BJ (cell line): Measurements from ENCODE around the gene LANCL3. TPM values are rescaled to one million over a fixed set of nuclear protein-coding genes. Genes with fewer than 3 reads are reported as not detected.

ENCODE experiments used
- CTCF ChIA-PET: fragments of 350-600 bp; formaldehyde crosslinking; extraction: SDS; loops from one replicate; lab custom pipeline; 2021; ENCODE audit warnings: antibody characterized with exemption, inconsistent platforms; lab: Yijun Ruan, JAX
- POLR2A ChIA-PET: fragments of 300-600 bp; sonication (Branson Sonifier 250); formaldehyde crosslinking; extraction: SDS; loops from one replicate; lab custom pipeline; 2021; ENCODE audit warnings: antibody characterized with exemption; lab: Charles Lee
- DNase-seq: peaks from one replicate; pipeline ENCODE4 v3.0.0-alpha.2; 2011; ENCODE audit warnings: low read depth
- H3K27me3 ChIP-seq: 2 replicates; pipeline ENCODE4 v1.6.0; 2011; ENCODE audit warnings: low read length; ENCODE audit not compliant: control insufficient read depth, insufficient read depth
- H3K36me3 ChIP-seq: 2 replicates; pipeline ENCODE4 v1.5.1; 2011; ENCODE audit warnings: low read length; ENCODE audit not compliant: control insufficient read depth, insufficient read depth
- H3K4me3 ChIP-seq: 2 replicates; pipeline ENCODE4 v1.5.1; 2011; ENCODE audit warnings: low read depth, mild to moderate bottlenecking, control low read depth, low read length
- polyA plus RNA-seq: library from polyadenylated mRNA; depleted of rRNA; stranded (reverse); fragments of >200 nt; gene quantifications from 2 replicates; pipeline ENCODE4 v1.2.3, GENCODE V29; 2011
- TF ChIP-seq, protein P1 (sequence below): IDR thresholded peaks from 2 replicates; pipeline ENCODE4 v1.5.1; 2011; ENCODE audit warnings: low read depth, mild to moderate bottlenecking, control low read depth, inconsistent platforms, low read length, moderate library complexity; ENCODE audit not compliant: insufficient read depth

The LANCL3 gene
- polyA plus RNA-seq, 1 experiment: not detected

- CTCF ChIA-PET: no interaction called here
- H3K4me3 ChIP-seq: no peak overlapping the region
- TF ChIP-seq, protein P1, sequence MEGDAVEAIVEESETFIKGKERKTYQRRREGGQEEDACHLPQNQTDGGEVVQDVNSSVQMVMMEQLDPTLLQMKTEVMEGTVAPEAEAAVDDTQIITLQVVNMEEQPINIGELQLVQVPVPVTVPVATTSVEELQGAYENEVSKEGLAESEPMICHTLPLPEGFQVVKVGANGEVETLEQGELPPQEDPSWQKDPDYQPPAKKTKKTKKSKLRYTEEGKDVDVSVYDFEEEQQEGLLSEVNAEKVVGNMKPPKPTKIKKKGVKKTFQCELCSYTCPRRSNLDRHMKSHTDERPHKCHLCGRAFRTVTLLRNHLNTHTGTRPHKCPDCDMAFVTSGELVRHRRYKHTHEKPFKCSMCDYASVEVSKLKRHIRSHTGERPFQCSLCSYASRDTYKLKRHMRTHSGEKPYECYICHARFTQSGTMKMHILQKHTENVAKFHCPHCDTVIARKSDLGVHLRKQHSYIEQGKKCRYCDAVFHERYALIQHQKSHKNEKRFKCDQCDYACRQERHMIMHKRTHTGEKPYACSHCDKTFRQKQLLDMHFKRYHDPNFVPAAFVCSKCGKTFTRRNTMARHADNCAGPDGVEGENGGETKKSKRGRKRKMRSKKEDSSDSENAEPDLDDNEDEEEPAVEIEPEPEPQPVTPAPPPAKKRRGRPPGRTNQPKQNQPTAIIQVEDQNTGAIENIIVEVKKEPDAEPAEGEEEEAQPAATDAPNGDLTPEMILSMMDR: no peak
- DNase-seq: no peak
- POLR2A ChIA-PET: no interaction called here
- H3K27me3 ChIP-seq: no peaks in the 10 kb centered on the region
- H3K36me3 ChIP-seq: no peaks in the 10 kb centered on the region
Measured at GRCh38 chrX:37662181-37662580, 90.7 kb downstream of the LANCL3 start.

GRCh38 chrX:37666516-37666915 is 95.1 kb downstream of the LANCL3 start:
- ChIA-PET CTCF (no interaction called here), POLR2A (no interaction called here)
- no peaks in the 10 kb centered on the region for H3K36me3 ChIP-seq
- no peak for DNase-seq
- H3K4me3 ChIP-seq: no peak overlapping the region
- TF ChIP-seq, protein P1: no peak
- no peaks in the 10 kb centered on the region for H3K27me3 ChIP-seq

GRCh38 chrX:37667141-37667540 is 95.7 kb downstream of the LANCL3 start:
- ChIA-PET POLR2A (no interaction called here), CTCF (no interaction called here)
- no peak overlapping the region for H3K4me3 ChIP-seq
- TF ChIP-seq, protein P1: no peak
- DNase-seq: no peak
- H3K36me3 ChIP-seq: no peaks in the 10 kb centered on the region
- no peaks in the 10 kb centered on the region for H3K27me3 ChIP-seq

DNA sequence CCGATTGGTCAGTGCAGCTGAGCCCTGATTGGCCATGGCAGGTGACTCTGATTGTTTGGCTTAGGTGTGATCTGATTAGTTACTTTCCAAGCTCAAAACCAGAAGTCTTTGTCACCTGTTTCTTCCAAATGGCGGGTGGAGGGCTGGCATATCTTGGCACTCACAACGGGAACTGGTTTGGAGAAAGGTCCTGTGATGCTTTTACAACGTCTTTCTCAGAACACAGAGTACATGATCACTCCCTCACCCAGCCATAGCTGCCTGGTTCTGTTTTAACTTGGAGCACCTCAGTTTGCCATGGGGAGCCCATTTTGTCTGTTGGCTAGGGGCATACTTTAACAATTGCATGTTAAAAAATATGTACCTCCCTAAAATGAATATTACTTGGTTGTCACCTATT is 101.1 kb downstream of the LANCL3 start:
- H3K4me3 ChIP-seq: no peak overlapping the region
- H3K27me3 ChIP-seq: no peaks in the 10 kb centered on the region
- TF ChIP-seq, protein P1: no peak
- DNase-seq: no peak
- ChIA-PET CTCF (no interaction called here), POLR2A (no interaction called here)
- no peaks in the 10 kb centered on the region for H3K36me3 ChIP-seq

DNA sequence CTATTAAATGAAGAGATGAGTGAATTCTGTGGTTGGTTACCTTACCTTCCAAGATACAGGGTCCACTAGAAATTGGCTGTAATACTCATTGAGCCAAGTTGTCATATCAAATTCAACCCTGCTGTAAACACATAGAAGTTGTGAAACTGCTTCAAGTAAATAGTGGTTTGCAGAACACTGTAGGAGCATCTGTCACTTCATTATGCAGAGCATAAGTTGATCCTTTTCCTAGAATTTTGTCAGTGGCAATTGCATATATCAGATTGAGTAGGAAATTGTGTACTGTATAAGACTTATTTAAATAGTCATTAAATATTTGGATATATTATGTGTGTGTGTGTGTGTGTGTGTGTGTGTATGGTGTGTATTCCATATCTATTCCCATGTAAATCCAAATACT is 105.3 kb downstream of the LANCL3 start:
- ChIA-PET CTCF (no interaction called here), POLR2A (no interaction called here)
- Histone ChIP-seq H3K4me3 (no peak overlapping the region), H3K36me3 (no peaks in the 10 kb centered on the region), H3K27me3 (no peaks in the 10 kb centered on the region)
- TF ChIP-seq, protein P1: no peak
- DNase-seq: no peak
